GM12864 (cell line): ENCODE results near the gene P2RX5.

ENCODE experiments used
- DNase-seq: peaks from one replicate; pipeline ENCODE4 v3.0.0-alpha.2; 2011; ENCODE audit warnings: low read depth
- H3K4me3 ChIP-seq: 2 replicates; pipeline ENCODE4 v1.5.1; 2011; ENCODE audit warnings: mild to moderate bottlenecking, low read depth, low read length, control low read depth
- CTCF ChIP-seq: IDR thresholded peaks from 2 replicates; pipeline ENCODE4 v1.5.1; 2011; ENCODE audit warnings: low read depth, mild to moderate bottlenecking, moderate library complexity, low read length, control low read depth, inconsistent platforms; ENCODE audit errors: missing control alignments

P2RX5 gene

GRCh38 chr17:3723556-3724377 is 27.8 kb upstream of the P2RX5 start, which contains the start of gene HASPIN:
Gene HASPIN (plus strand): TSS chr17:3723903. CDS start chr17:3723936, 33 bp downstream.
- DNase-seq = peak; percentile 71
- H3K4me3 ChIP-seq = peak within 1 kb of the TSS; percentile 88
- peak; percentile 37 for TF ChIP-seq CTCF

- no peak for TF ChIP-seq CTCF
- DNase-seq = no peak
- H3K4me3 ChIP-seq = peak overlapping the region; percentile 88
These were observed 27.2 kb upstream of the P2RX5 start for GRCh38 chr17:3723188-3723555.

DNA sequence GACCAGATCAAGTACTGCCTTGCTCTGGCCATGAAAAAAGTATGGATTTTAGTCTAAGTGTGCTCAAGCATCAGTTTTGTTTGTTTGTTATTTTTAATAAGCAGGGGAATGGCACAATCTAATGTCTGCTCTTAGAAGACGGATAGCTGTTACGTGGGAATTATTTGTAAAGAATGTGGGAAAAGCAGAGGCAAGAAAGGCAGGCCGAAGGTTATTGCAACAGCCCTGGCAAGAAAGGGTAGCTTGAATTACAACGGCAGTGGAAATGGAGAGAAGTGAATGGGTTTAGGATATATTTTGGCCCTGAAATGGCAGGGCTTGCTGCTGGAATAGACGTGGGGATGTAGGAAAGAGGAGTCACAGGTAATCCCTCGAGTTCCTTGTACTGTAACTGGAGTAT is 26.8 kb upstream of the P2RX5 start:
- no peak for TF ChIP-seq CTCF
- peak overlapping the region; percentile 88 for H3K4me3 ChIP-seq
- DNase-seq = no peak

- no peak overlapping the region for H3K4me3 ChIP-seq
- DNase-seq = no peak
- no peak for TF ChIP-seq CTCF
These were observed 23.3 kb upstream of the P2RX5 start for GRCh38 chr17:3719265-3719664.

- TF ChIP-seq CTCF = no peak
- no peak overlapping the region for H3K4me3 ChIP-seq
- DNase-seq = no peak
These were observed 22.2 kb upstream of the P2RX5 start for GRCh38 chr17:3718201-3718600.

DNA sequence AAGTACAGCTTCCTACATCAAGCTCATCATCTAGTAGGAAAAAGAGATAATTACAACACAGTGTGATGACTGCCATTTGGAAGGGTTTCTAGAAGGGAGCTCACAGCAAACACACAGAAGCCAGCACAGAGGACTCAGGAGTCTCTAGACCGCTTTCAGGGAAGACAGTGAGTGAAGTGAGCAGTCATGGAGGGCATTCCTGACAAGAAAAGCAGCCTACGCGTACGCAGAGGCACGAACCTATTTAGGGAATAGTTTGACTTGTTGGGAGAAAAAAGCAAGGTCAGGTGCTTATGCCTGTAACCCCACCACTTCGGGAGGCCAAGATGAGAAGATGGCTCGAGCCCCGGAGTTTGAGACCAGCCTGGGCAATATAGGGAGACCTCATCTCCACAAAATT is 19.3 kb upstream of the P2RX5 start:
- H3K4me3 ChIP-seq = no peak overlapping the region
- DNase-seq = no peak
- TF ChIP-seq CTCF = no peak
